Activated T-cell treated with anti-CD3 and anti-CD28 coated beads, Interleukin-2, amount 50 U/mL, for 4 hours (primary cell): ENCODE results near the gene ATXN7L3. TPM values are rescaled to one million over a fixed set of nuclear protein-coding genes. Genes with fewer than 3 reads are reported as not detected.
"Not testable (repeated sequence)": the region's sequence is repeated elsewhere in the genome, so short reads cannot be mapped to it uniquely, and the experiment has no call there.

ENCODE experiments used
- ATAC-seq, 2 donors: fragments of 200-7000 bp; cut with Tn5 transposase; one replicate each; pipeline ENCODE4 v1.10.0; 2021
- DNase-seq: peaks from one replicate; pipeline ENCODE4 v3.0.0-alpha.2; 2020
- H3K27me3 Mint-ChIP-seq: one replicate; pipeline ENCODE4 v1.8.0; 2021; ENCODE audit warnings: low read depth, mixed read lengths
- H3K36me3 Mint-ChIP-seq: one replicate; pipeline ENCODE4 v1.8.0; 2022; ENCODE audit warnings: mixed read lengths; ENCODE audit not compliant: insufficient read depth
- H3K4me1 Mint-ChIP-seq: one replicate; pipeline ENCODE4 v1.8.0; 2021; ENCODE audit warnings: low read depth, mixed read lengths
- H3K4me3 Mint-ChIP-seq: one replicate; pipeline ENCODE4 v1.8.0; 2021; ENCODE audit warnings: mild to moderate bottlenecking, moderate library complexity, mixed read lengths
- H3K9me3 Mint-ChIP-seq: one replicate; pipeline ENCODE4 v1.8.0; 2021; ENCODE audit warnings: mixed read lengths
- total RNA-seq, 3 donors: library from RNA; stranded (reverse); gene quantifications; one replicate each; pipeline ENCODE4 v1.2.1, GENCODE V29; 2021

Gene ATXN7L3
- total RNA-seq, 3 donors from 2014 or later, result 101 to 111 (median 110) TPM

- no peaks in the 10 kb centered on the region for H3K9me3 Mint-ChIP-seq
- H3K4me1 Mint-ChIP-seq, result no peaks in the 10 kb centered on the region
- no peaks in the 10 kb centered on the region for H3K27me3 Mint-ChIP-seq
- DNase-seq (no peak), ATAC-seq (no peak)
- no peaks in the 10 kb centered on the region for H3K36me3 Mint-ChIP-seq
- H3K4me3 Mint-ChIP-seq, result no peak overlapping the region
These were observed 49.8 kb downstream of the ATXN7L3 start for GRCh38 chr17:44149750-44150329.

GRCh38 chr17:44149066-44149465 is 50.6 kb downstream of the ATXN7L3 start:
- not testable (repeated sequence) for H3K27me3 Mint-ChIP-seq, H3K36me3 Mint-ChIP-seq, H3K4me3 Mint-ChIP-seq

GRCh38 chr17:44147812-44148211 is 51.9 kb downstream of the ATXN7L3 start:
- Mint-ChIP-seq H3K36me3 (no peaks in the 10 kb centered on the region), H3K9me3 (no peaks in the 10 kb centered on the region), H3K27me3 (no peaks in the 10 kb centered on the region), H3K4me1 (no peaks in the 10 kb centered on the region), H3K4me3 (no peak overlapping the region)
- ATAC-seq (no peak), DNase-seq (no peak)

More at GRCh38 chr17:44149066-44149465, 50.6 kb downstream of the ATXN7L3 start:
- not testable (repeated sequence) for H3K4me1 Mint-ChIP-seq, H3K9me3 Mint-ChIP-seq, DNase-seq, ATAC-seq

- Mint-ChIP-seq H3K9me3 (no peaks in the 10 kb centered on the region), H3K36me3 (no peaks in the 10 kb centered on the region), H3K4me1 (peaks cover 5% of the 10 kb centered on the region), H3K4me3 (no peak overlapping the region), H3K27me3 (no peaks in the 10 kb centered on the region)
- no peak for DNase-seq
- no peak for ATAC-seq
These were observed 53.0 kb downstream of the ATXN7L3 start for GRCh38 chr17:44146375-44147346.

- DNase-seq, result no peak
- ATAC-seq, result no peak
- Mint-ChIP-seq H3K9me3 (no peaks in the 10 kb centered on the region), H3K36me3 (no peaks in the 10 kb centered on the region), H3K4me3 (no peak overlapping the region), H3K27me3 (peaks cover 2% of the 10 kb centered on the region), H3K4me1 (peaks cover 10% of the 10 kb centered on the region)
These were observed 54.5 kb downstream of the ATXN7L3 start for GRCh38 chr17:44144966-44145739.

- not testable (repeated sequence) for H3K36me3 Mint-ChIP-seq, ATAC-seq, H3K4me3 Mint-ChIP-seq, H3K9me3 Mint-ChIP-seq, DNase-seq, H3K27me3 Mint-ChIP-seq
- H3K4me1 Mint-ChIP-seq, result peaks cover 10% of the 10 kb centered on the region
These were observed 55.8 kb downstream of the ATXN7L3 start for GRCh38 chr17:44143921-44144320.

Other genes starting within 250 kb of the ATXN7L3 start
- gene PYY, start 245.9 kb downstream of the ATXN7L3 start, total RNA-seq, result not detected
- gene NAGS, start 195.3 kb downstream of the ATXN7L3 start, total RNA-seq, result under 1 TPM; 0.25 to 0.52 (median 0.45) TPM
- 10 to 100 TPM; 20.2 to 23.1 (median 22.5) TPM for gene TMEM101, start 184.9 kb downstream of the ATXN7L3 start, total RNA-seq
- 10 to 100 TPM; 77.6 to 88.2 (median 85.9) TPM for gene LSM12, start 133.2 kb downstream of the ATXN7L3 start, total RNA-seq
- 10 to 100 TPM; 24.7 to 28.4 (median 24.9) TPM for gene G6PC3, start 129.1 kb downstream of the ATXN7L3 start, total RNA-seq
- 10 to 100 TPM; 14.6 to 19.7 (median 16.2) TPM for gene HDAC5, start 76.2 kb downstream of the ATXN7L3 start, total RNA-seq
- 1 to 10 TPM; 6.4 to 9.4 (median 7.9) TPM for gene HROB, start 58.0 kb downstream of the ATXN7L3 start, total RNA-seq
- gene ASB16, start 29.2 kb downstream of the ATXN7L3 start, total RNA-seq, result under 1 TPM in 2 of 3 donors, not detected in 1; 0.08 to 0.11 TPM
- 10 to 100 TPM; 15.2 to 19.6 (median 17.9) TPM for gene TMUB2, start 12.9 kb downstream of the ATXN7L3 start, total RNA-seq
- 100 to 1,000 TPM; 147 to 158 (median 154) TPM for gene UBTF, start 19.8 kb upstream of the ATXN7L3 start, total RNA-seq
- gene SLC4A1, start 68.3 kb upstream of the ATXN7L3 start, total RNA-seq, result not detected
- gene RUNDC3A, start 108.7 kb upstream of the ATXN7L3 start, total RNA-seq, result under 1 TPM in 2 of 3 donors, not detected in 1; 0.18 to 0.26 TPM
- gene SLC25A39, start 124.9 kb upstream of the ATXN7L3 start, total RNA-seq, result 100 to 1,000 TPM; 211 to 248 (median 211) TPM
- gene GRN, start 145.4 kb upstream of the ATXN7L3 start, total RNA-seq, result 10 to 100 TPM; 32.0 to 39.5 (median 36.5) TPM
- gene FAM171A2, start 164.0 kb upstream of the ATXN7L3 start, total RNA-seq, result under 1 TPM; 0.24 to 0.33 (median 0.27) TPM
- gene ITGA2B, start 189.8 kb upstream of the ATXN7L3 start, total RNA-seq, result 1 to 10 TPM in 2 of 3 donors, under 1 TPM in 1; 0.90 to 1.8 (median 1.1) TPM